ENCODE results near the gene DEDD2. TPM values are rescaled to one million over a fixed set of nuclear protein-coding genes. Genes with fewer than 3 reads are reported as not detected.

The DEDD2 gene
- total and polyA plus RNA-seq, 4 donors = 16.4 to 33.8 (median 19.7) TPM

GRCh38 chr19:42207767-42208271 is 9.7 kb downstream of the DEDD2 start:
- Histone ChIP-seq H3K36me3 (ENCODE audit: control insufficient read depth in 1 of 2, insufficient read depth in 2 of 2, low read length in 1 of 2) (peaks cover 6 to 13% of the 10 kb centered on the region in 2 donors), H3K4me1 (ENCODE audit: control insufficient read depth in 1 of 2, insufficient read depth in 2 of 2, low read length in 2 of 2) (no peaks in the 10 kb centered on the region), H3K27ac (ENCODE audit: low read depth in 1 of 2, low read length in 2 of 2) (no peak overlapping the region), H3K4me3 (ENCODE audit: low read length in 2 of 2) (no peak overlapping the region), H3K27me3 (ENCODE audit: control insufficient read depth in 1 of 2, insufficient read depth in 2 of 2, low read length in 1 of 2) (no peaks in the 10 kb centered on the region), H3K9me3 (ENCODE audit: control insufficient read depth, low read length) (no peaks in the 10 kb centered on the region)
- ATAC-seq (ENCODE audit: low FRiP score) (no peak), DNase-seq (peak in 1 of 2 donors; percentile 70)
- intact Hi-C loops (cut with DNase I) = no loop called here
- WGBS, 2 donors = 76 to 81% methylated on average over 6 of the region's 6 CpGs

- DNase-seq (no peak), ATAC-seq (ENCODE audit: low FRiP score) (no peak)
- Histone ChIP-seq H3K36me3 (ENCODE audit: control insufficient read depth in 1 of 2, insufficient read depth in 2 of 2, low read length in 1 of 2) (peaks cover 6 to 13% of the 10 kb centered on the region in 2 donors), H3K4me3 (ENCODE audit: low read length in 2 of 2) (no peak overlapping the region), H3K27ac (ENCODE audit: low read depth in 1 of 2, low read length in 2 of 2) (no peak overlapping the region), H3K4me1 (ENCODE audit: control insufficient read depth in 1 of 2, insufficient read depth in 2 of 2, low read length in 2 of 2) (no peaks in the 10 kb centered on the region), H3K9me3 (ENCODE audit: control insufficient read depth, low read length) (no peaks in the 10 kb centered on the region), H3K27me3 (ENCODE audit: control insufficient read depth in 1 of 2, insufficient read depth in 2 of 2, low read length in 1 of 2) (no peaks in the 10 kb centered on the region)
- 90 to 91% methylated on average over 14 of the region's 14 CpGs for WGBS, 2 donors
- intact Hi-C loops (cut with DNase I) = no loop called here
These were observed 10.4 kb downstream of the DEDD2 start for GRCh38 chr19:42206871-42207755.

- H3K27ac ChIP-seq (ENCODE audit: low read depth in 1 of 2, low read length in 2 of 2) = no peak overlapping the region
- no peaks in the 10 kb centered on the region for H3K9me3 ChIP-seq (ENCODE audit: control insufficient read depth, low read length)
- no peak for ATAC-seq (ENCODE audit: low FRiP score)
- peaks cover 6 to 13% of the 10 kb centered on the region in 2 donors for H3K36me3 ChIP-seq (ENCODE audit: control insufficient read depth in 1 of 2, insufficient read depth in 2 of 2, low read length in 1 of 2)
- DNase-seq = peak in 1 of 2 donors; percentile 9
- no peaks in the 10 kb centered on the region for H3K27me3 ChIP-seq (ENCODE audit: control insufficient read depth in 1 of 2, insufficient read depth in 2 of 2, low read length in 1 of 2)
- no peaks in the 10 kb centered on the region for H3K4me1 ChIP-seq (ENCODE audit: control insufficient read depth in 1 of 2, insufficient read depth in 2 of 2, low read length in 2 of 2)
- intact Hi-C loops (cut with DNase I) = no loop called here
- no peak overlapping the region for H3K4me3 ChIP-seq (ENCODE audit: low read length in 2 of 2)
- WGBS, 2 donors = 83 to 85% methylated on average over 6 of the region's 6 CpGs
These were observed 12.8 kb downstream of the DEDD2 start for GRCh38 chr19:42204664-42205063.

- intact Hi-C loops (cut with DNase I) = no loop called here
- H3K4me1 ChIP-seq (ENCODE audit: control insufficient read depth in 1 of 2, insufficient read depth in 2 of 2, low read length in 2 of 2) = no peaks in the 10 kb centered on the region
These were observed 13.8 kb downstream of the DEDD2 start for GRCh38 chr19:42203700-42204099.

GRCh38 chr19:42202290-42202880 is 15.1 kb downstream of the DEDD2 start:
- peak in 1 of 2 donors; percentile 40 for DNase-seq
- no peak overlapping the region for H3K4me3 ChIP-seq (ENCODE audit: low read length in 2 of 2)
- H3K9me3 ChIP-seq (ENCODE audit: control insufficient read depth, low read length) = no peaks in the 10 kb centered on the region
- no peak overlapping the region for H3K27ac ChIP-seq (ENCODE audit: low read depth in 1 of 2, low read length in 2 of 2)
- H3K4me1 ChIP-seq (ENCODE audit: control insufficient read depth in 1 of 2, insufficient read depth in 2 of 2, low read length in 2 of 2) = no peaks in the 10 kb centered on the region
- no peak for ATAC-seq (ENCODE audit: low FRiP score)
- peaks cover 11% of the 10 kb centered on the region in 2 donors for H3K36me3 ChIP-seq (ENCODE audit: control insufficient read depth in 1 of 2, insufficient read depth in 2 of 2, low read length in 1 of 2)
- intact Hi-C loops (cut with DNase I) = no loop called here
- 82 to 86% methylated on average over 5 of the region's 5 CpGs for WGBS, 2 donors
- no peaks in the 10 kb centered on the region for H3K27me3 ChIP-seq (ENCODE audit: control insufficient read depth in 1 of 2, insufficient read depth in 2 of 2, low read length in 1 of 2)

More at GRCh38 chr19:42203700-42204099, 13.8 kb downstream of the DEDD2 start:
- Histone ChIP-seq H3K36me3 (ENCODE audit: control insufficient read depth in 1 of 2, insufficient read depth in 2 of 2, low read length in 1 of 2) (peaks cover 7 to 10% of the 10 kb centered on the region in 2 donors), H3K9me3 (ENCODE audit: control insufficient read depth, low read length) (no peaks in the 10 kb centered on the region), H3K27me3 (ENCODE audit: control insufficient read depth in 1 of 2, insufficient read depth in 2 of 2, low read length in 1 of 2) (no peaks in the 10 kb centered on the region), H3K4me3 (ENCODE audit: low read length in 2 of 2) (no peak overlapping the region), H3K27ac (ENCODE audit: low read depth in 1 of 2, low read length in 2 of 2) (no peak overlapping the region)
- ATAC-seq (ENCODE audit: low FRiP score) = no peak
- WGBS, 2 donors = 88 to 95% methylated on average over 2 of the region's 2 CpGs
- DNase-seq = peak; percentile 17 to 44

GRCh38 chr19:42201489-42202289 is 15.8 kb downstream of the DEDD2 start:
- 76 to 83% methylated on average over 6 of the region's 6 CpGs for WGBS, 2 donors
- intact Hi-C loops (cut with DNase I) = no loop called here
- no peaks in the 10 kb centered on the region for H3K27me3 ChIP-seq (ENCODE audit: control insufficient read depth in 1 of 2, insufficient read depth in 2 of 2, low read length in 1 of 2)
- no peaks in the 10 kb centered on the region for H3K9me3 ChIP-seq (ENCODE audit: control insufficient read depth, low read length)
- no peak for ATAC-seq (ENCODE audit: low FRiP score)
- no peak overlapping the region for H3K27ac ChIP-seq (ENCODE audit: low read depth in 1 of 2, low read length in 2 of 2)
- peaks cover 9 to 11% of the 10 kb centered on the region in 2 donors for H3K36me3 ChIP-seq (ENCODE audit: control insufficient read depth in 1 of 2, insufficient read depth in 2 of 2, low read length in 1 of 2)
- DNase-seq = peak; percentile 72 to 80
- no peaks in the 10 kb centered on the region for H3K4me1 ChIP-seq (ENCODE audit: control insufficient read depth in 1 of 2, insufficient read depth in 2 of 2, low read length in 2 of 2)
- H3K4me3 ChIP-seq (ENCODE audit: low read length in 2 of 2) = no peak overlapping the region

- H3K9me3 ChIP-seq (ENCODE audit: control insufficient read depth, low read length) = no peaks in the 10 kb centered on the region
- WGBS, 2 donors = 81 to 93% methylated on average over 5 of the region's 5 CpGs
- peaks cover 6 to 11% of the 10 kb centered on the region in 2 donors for H3K36me3 ChIP-seq (ENCODE audit: control insufficient read depth in 1 of 2, insufficient read depth in 2 of 2, low read length in 1 of 2)
- H3K4me3 ChIP-seq (ENCODE audit: low read length in 2 of 2) = no peak overlapping the region
- DNase-seq = peak; percentile 43 to 67
- H3K27ac ChIP-seq (ENCODE audit: low read depth in 1 of 2, low read length in 2 of 2) = no peak overlapping the region
- no peak for ATAC-seq (ENCODE audit: low FRiP score)
- intact Hi-C loops (cut with DNase I) = no loop called here
- H3K4me1 ChIP-seq (ENCODE audit: control insufficient read depth in 1 of 2, insufficient read depth in 2 of 2, low read length in 2 of 2) = no peaks in the 10 kb centered on the region
- H3K27me3 ChIP-seq (ENCODE audit: control insufficient read depth in 1 of 2, insufficient read depth in 2 of 2, low read length in 1 of 2) = no peaks in the 10 kb centered on the region
These were observed 17.3 kb downstream of the DEDD2 start for GRCh38 chr19:42200116-42200715.

GRCh38 chr19:42199440-42200115 is 17.9 kb downstream of the DEDD2 start:
- Histone ChIP-seq H3K36me3 (ENCODE audit: control insufficient read depth in 1 of 2, insufficient read depth in 2 of 2, low read length in 1 of 2) (peaks cover 6 to 10% of the 10 kb centered on the region in 2 donors), H3K4me3 (ENCODE audit: low read length in 2 of 2) (no peak overlapping the region), H3K4me1 (ENCODE audit: control insufficient read depth in 1 of 2, insufficient read depth in 2 of 2, low read length in 2 of 2) (no peaks in the 10 kb centered on the region), H3K9me3 (ENCODE audit: control insufficient read depth, low read length) (no peaks in the 10 kb centered on the region), H3K27me3 (ENCODE audit: control insufficient read depth in 1 of 2, insufficient read depth in 2 of 2, low read length in 1 of 2) (no peaks in the 10 kb centered on the region), H3K27ac (ENCODE audit: low read depth in 1 of 2, low read length in 2 of 2) (no peak overlapping the region)
- intact Hi-C loops (cut with DNase I) = no loop called here
- 85 to 87% methylated on average over 32 of the region's 32 CpGs for WGBS, 2 donors
- ATAC-seq (ENCODE audit: low FRiP score) = peak; percentile 37
- DNase-seq = peak; percentile 73 to 76

All from aorta (tissue), 5 donors.